ENCODE results near the gene AKAP6. TPM values are rescaled to one million over a fixed set of nuclear protein-coding genes. Genes with fewer than 3 reads are reported as not detected.

The AKAP6 gene
- total RNA-seq, 1 experiment from 2014 or later = 1.1 TPM

- no CpG with 5 or more reads among the region's 3 CpGs for WGBS (ENCODE audit: extremely low coverage, insufficient read length, low lambda C conversion rate)
- Histone ChIP-seq H3K14ac (ENCODE audit: insufficient read depth, low read length) (no peak overlapping the region), H3K18ac (ENCODE audit: insufficient read length, low read depth, low read length) (no peak overlapping the region), H2AK5ac (ENCODE audit: insufficient read length, low read length) (no peak overlapping the region), H4K91ac (ENCODE audit: insufficient read length, low read depth, low read length) (no peak overlapping the region), H2BK12ac (ENCODE audit: insufficient read length, low read depth, low read length) (no peak overlapping the region), H3K23ac (ENCODE audit: insufficient read length, low read depth, low read length) (no peak overlapping the region), H2AFZ (ENCODE audit: low read length) (no peak overlapping the region), H2BK15ac (ENCODE audit: low read depth, low read length) (no peak overlapping the region), H3K9ac (ENCODE audit: extremely low read depth, insufficient read length, low read length) (no peak overlapping the region), H3T11ph (ENCODE audit: low read length) (no peak overlapping the region), H3K27ac (ENCODE audit: insufficient read length, low read depth, low read length) (no peak overlapping the region), H3K4me1 (ENCODE audit: insufficient read depth, low read length) (no peaks in the 10 kb centered on the region), H3K79me2 (ENCODE audit: insufficient read depth, low read length) (no peaks in the 10 kb centered on the region), H3K23me2 (ENCODE audit: insufficient read length, low read depth, low read length, poor library complexity, severe bottlenecking) (no peaks in the 10 kb centered on the region), H2BK120ac (ENCODE audit: low read depth, low read length, poor library complexity, severe bottlenecking) (no peak overlapping the region), H2BK5ac (ENCODE audit: insufficient read length, low read length) (no peak overlapping the region), H3K56ac (ENCODE audit: insufficient read length, low read depth, low read length) (no peak overlapping the region), H3K9me3 (ENCODE audit: control insufficient read depth, low read depth, low read length) (no peaks in the 10 kb centered on the region), H3K27me3 (ENCODE audit: insufficient read depth, low read length) (no peaks in the 10 kb centered on the region), H4K8ac (replicated peaks; ENCODE audit: insufficient read length, low read depth, low read length) (no peak overlapping the region), H3K4ac (ENCODE audit: low read depth, low read length) (no peak overlapping the region), H4K5ac (ENCODE audit: insufficient read length, low read depth, low read length) (no peak overlapping the region), H3K4me2 (ENCODE audit: insufficient read depth, insufficient read length, low read length) (no peak overlapping the region), H3K79me1 (ENCODE audit: insufficient read depth, low read depth, low read length, poor library complexity, severe bottlenecking) (no peaks in the 10 kb centered on the region), H4K20me1 (ENCODE audit: control insufficient read depth, insufficient read depth, insufficient read length) (no peaks in the 10 kb centered on the region), H2BK20ac (ENCODE audit: low read depth, low read length, poor library complexity, severe bottlenecking) (no peak overlapping the region)
- Mint-ChIP-seq H3K27me3 (ENCODE audit: low read depth) (no peaks in the 10 kb centered on the region), H3K4me1 (no peaks in the 10 kb centered on the region), H3K27ac (no peak overlapping the region), H3K4me3 (no peak overlapping the region), H3K9me3 (no peaks in the 10 kb centered on the region), H3K36me3 (ENCODE audit: insufficient read depth in 1 of 3, low read depth in 3 of 3) (no peaks in the 10 kb centered on the region)
- DNase-seq = no peak
- no peak for TF ChIP-seq CTCF (conservative IDR thresholded peaks at IDR 0.05)
Measured at GRCh38 chr14:32447371-32447770, 118.3 kb downstream of the AKAP6 start.

All from H9 (cell line).